Measurements from ENCODE around the gene TMEM132E.

The TMEM132E gene

DNA sequence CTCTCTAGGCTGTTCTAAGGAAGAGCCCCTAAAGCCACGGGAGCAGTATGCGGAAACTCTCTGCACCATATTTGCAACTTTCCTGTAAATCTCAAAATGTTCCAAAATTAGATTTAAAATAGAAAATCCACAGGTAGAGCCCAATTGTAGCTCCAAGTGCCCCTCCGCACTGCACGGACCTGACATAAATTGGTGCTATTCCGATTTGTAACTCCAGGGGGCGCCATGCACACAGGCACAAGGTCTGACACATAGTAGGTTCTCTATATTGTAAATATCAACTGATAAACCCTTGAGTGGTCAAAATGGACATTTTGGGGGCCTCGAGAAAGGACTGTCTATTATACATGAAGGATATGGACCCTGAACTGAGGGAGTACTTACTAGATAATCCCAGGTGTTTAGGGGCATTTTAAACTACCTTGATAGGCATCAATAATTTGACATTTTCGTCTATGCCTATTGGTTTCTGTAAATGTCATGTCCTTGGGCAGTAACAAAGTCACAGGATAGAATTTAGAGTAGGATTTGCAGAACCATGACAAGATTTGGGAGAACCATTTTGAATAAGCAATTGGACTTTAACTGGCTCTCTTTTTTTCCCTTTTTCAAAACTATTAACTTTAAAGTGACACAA lies 36.6 kb upstream of the TMEM132E start (continued):
- TF ChIP-seq, protein P1, sequence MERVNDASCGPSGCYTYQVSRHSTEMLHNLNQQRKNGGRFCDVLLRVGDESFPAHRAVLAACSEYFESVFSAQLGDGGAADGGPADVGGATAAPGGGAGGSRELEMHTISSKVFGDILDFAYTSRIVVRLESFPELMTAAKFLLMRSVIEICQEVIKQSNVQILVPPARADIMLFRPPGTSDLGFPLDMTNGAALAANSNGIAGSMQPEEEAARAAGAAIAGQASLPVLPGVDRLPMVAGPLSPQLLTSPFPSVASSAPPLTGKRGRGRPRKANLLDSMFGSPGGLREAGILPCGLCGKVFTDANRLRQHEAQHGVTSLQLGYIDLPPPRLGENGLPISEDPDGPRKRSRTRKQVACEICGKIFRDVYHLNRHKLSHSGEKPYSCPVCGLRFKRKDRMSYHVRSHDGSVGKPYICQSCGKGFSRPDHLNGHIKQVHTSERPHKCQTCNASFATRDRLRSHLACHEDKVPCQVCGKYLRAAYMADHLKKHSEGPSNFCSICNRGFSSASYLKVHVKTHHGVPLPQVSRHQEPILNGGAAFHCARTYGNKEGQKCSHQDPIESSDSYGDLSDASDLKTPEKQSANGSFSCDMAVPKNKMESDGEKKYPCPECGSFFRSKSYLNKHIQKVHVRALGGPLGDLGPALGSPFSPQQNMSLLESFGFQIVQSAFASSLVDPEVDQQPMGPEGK (CRISPR knock-in tag; IDR thresholded peaks at IDR 0.05; ENCODE audit: borderline replicate concordance), result no peak
- TF ChIP-seq, protein P2, sequence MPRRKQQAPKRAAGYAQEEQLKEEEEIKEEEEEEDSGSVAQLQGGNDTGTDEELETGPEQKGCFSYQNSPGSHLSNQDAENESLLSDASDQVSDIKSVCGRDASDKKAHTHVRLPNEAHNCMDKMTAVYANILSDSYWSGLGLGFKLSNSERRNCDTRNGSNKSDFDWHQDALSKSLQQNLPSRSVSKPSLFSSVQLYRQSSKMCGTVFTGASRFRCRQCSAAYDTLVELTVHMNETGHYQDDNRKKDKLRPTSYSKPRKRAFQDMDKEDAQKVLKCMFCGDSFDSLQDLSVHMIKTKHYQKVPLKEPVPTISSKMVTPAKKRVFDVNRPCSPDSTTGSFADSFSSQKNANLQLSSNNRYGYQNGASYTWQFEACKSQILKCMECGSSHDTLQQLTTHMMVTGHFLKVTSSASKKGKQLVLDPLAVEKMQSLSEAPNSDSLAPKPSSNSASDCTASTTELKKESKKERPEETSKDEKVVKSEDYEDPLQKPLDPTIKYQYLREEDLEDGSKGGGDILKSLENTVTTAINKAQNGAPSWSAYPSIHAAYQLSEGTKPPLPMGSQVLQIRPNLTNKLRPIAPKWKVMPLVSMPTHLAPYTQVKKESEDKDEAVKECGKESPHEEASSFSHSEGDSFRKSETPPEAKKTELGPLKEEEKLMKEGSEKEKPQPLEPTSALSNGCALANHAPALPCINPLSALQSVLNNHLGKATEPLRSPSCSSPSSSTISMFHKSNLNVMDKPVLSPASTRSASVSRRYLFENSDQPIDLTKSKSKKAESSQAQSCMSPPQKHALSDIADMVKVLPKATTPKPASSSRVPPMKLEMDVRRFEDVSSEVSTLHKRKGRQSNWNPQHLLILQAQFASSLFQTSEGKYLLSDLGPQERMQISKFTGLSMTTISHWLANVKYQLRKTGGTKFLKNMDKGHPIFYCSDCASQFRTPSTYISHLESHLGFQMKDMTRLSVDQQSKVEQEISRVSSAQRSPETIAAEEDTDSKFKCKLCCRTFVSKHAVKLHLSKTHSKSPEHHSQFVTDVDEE (CRISPR knock-in tag; IDR thresholded peaks at IDR 0.05), result no peak
- TF ChIP-seq ZFP30 (CRISPR knock-in tag; IDR thresholded peaks at IDR 0.05) (no peak), GLIS3 (CRISPR knock-in tag; IDR thresholded peaks at IDR 0.05) (no peak), TCF4 (CRISPR knock-in tag; IDR thresholded peaks at IDR 0.05; ENCODE audit: borderline replicate concordance) (no peak), PPARA (CRISPR knock-in tag; IDR thresholded peaks at IDR 0.05; ENCODE audit: borderline replicate concordance) (no peak), OSR1 (CRISPR knock-in tag; IDR thresholded peaks at IDR 0.05) (no peak), ZC3H10 (CRISPR knock-in tag; IDR thresholded peaks at IDR 0.05) (no peak), CSDC2 (CRISPR knock-in tag; IDR thresholded peaks at IDR 0.05) (no peak)

DNA sequence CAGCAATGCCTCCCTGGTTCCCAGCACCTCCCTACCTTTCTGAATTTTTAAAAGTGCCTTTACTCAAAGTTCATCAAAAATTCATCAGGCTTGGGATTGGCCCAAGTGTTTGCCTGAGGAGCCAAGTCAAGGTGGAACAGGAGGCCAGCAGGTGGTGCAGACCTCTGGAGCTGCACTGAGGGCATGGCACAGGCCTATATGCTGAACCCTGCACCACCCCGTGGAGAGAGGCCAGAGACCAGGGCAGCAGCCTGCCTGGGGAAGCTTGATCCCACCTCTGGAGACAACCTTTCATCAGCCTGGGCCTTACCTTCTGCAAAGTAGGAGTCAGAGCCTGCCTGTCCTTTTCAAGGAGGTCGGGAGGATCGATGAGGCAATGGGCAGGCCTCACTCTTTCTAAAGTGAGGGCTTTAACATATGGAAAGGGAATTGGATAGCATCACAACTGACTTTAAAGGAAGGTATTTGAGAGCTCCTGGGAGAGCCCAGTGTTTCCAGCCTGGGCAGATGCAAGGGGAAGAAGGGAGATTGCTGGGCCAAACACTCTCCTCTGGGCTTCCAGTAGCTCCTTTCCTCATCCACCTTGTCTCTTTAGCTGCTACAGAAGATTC lies 31.8 kb upstream of the TMEM132E start:
- ATAC-seq, result no peak
- TF ChIP-seq, protein P1 (CRISPR knock-in tag; IDR thresholded peaks at IDR 0.05; ENCODE audit: borderline replicate concordance), result no peak
- no peak for TF ChIP-seq PPARA (CRISPR knock-in tag; IDR thresholded peaks at IDR 0.05; ENCODE audit: borderline replicate concordance)
- TF ChIP-seq BACH2 (CRISPR knock-in tag; IDR thresholded peaks at IDR 0.05; ENCODE audit: borderline replicate concordance), result no peak
- TF ChIP-seq CSDC2 (CRISPR knock-in tag; IDR thresholded peaks at IDR 0.05), result no peak
- TF ChIP-seq ZNF70 (CRISPR knock-in tag; IDR thresholded peaks at IDR 0.05), result no peak
- no peak for TF ChIP-seq ZNF565 (CRISPR knock-in tag; conservative IDR thresholded peaks at IDR 0.05; ENCODE audit: low read depth)
- TF ChIP-seq, protein P2 (CRISPR knock-in tag; IDR thresholded peaks at IDR 0.05), result no peak

DNA sequence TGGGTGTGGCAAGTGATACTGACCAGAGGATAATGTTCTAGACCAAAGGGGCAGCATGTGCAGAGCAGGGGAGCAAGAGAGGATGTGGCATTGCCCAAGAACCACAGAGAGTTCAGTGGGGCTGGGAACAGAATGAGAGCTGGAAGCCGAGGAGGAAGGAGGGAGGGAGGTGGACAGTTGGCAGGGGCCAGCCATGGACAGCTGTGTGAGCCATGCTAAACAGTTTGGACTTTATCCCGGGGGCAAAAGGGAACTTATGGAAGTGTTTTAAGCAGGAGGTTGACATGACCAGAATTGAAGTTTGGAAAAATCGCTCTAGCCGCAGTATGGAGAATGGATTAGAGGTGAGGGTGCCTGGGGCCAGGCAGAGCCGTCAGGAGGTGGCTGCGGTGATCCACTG lies 29.4 kb upstream of the TMEM132E start:
- no peak for ATAC-seq
- TF ChIP-seq, protein P2 (CRISPR knock-in tag; IDR thresholded peaks at IDR 0.05), result no peak
- TF ChIP-seq ZNF565 (CRISPR knock-in tag; conservative IDR thresholded peaks at IDR 0.05; ENCODE audit: low read depth) (no peak), ISL1 (CRISPR knock-in tag; IDR thresholded peaks at IDR 0.05) (no peak), TCF4 (CRISPR knock-in tag; IDR thresholded peaks at IDR 0.05; ENCODE audit: borderline replicate concordance) (no peak), ZNF70 (CRISPR knock-in tag; IDR thresholded peaks at IDR 0.05) (no peak), ESRRG (CRISPR knock-in tag; IDR thresholded peaks at IDR 0.05) (no peak), ZFP3 (CRISPR knock-in tag; IDR thresholded peaks at IDR 0.05) (no peak), ZFP30 (CRISPR knock-in tag; IDR thresholded peaks at IDR 0.05) (no peak), ZNF8 (CRISPR knock-in tag; IDR thresholded peaks at IDR 0.05) (no peak), SNAI2 (CRISPR knock-in tag; IDR thresholded peaks at IDR 0.05) (no peak), CSDC2 (CRISPR knock-in tag; IDR thresholded peaks at IDR 0.05) (no peak), TOX (CRISPR knock-in tag; IDR thresholded peaks at IDR 0.05; ENCODE audit: borderline replicate concordance) (no peak)
- TF ChIP-seq, protein P1 (CRISPR knock-in tag; IDR thresholded peaks at IDR 0.05; ENCODE audit: borderline replicate concordance), result no peak
- TF ChIP-seq, protein P3, sequence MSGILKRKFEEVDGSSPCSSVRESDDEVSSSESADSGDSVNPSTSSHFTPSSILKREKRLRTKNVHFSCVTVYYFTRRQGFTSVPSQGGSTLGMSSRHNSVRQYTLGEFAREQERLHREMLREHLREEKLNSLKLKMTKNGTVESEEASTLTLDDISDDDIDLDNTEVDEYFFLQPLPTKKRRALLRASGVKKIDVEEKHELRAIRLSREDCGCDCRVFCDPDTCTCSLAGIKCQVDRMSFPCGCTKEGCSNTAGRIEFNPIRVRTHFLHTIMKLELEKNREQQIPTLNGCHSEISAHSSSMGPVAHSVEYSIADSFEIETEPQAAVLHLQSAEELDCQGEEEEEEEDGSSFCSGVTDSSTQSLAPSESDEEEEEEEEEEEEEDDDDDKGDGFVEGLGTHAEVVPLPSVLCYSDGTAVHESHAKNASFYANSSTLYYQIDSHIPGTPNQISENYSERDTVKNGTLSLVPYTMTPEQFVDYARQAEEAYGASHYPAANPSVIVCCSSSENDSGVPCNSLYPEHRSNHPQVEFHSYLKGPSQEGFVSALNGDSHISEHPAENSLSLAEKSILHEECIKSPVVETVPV (CRISPR knock-in tag; IDR thresholded peaks at IDR 0.05), result no peak

All from SK-N-SH treated with all-trans-retinoic acid at 6 μM for 48 hours (cell line).